Mesothelial cell of epicardium (in vitro differentiated cells): ENCODE data around the gene FCHO2. TPM values are rescaled to one million over a fixed set of nuclear protein-coding genes. Genes with fewer than 3 reads are reported as not detected.

Source experiments
- DNase-seq, 2 experiments: peaks; one replicate each; pipeline ENCODE4 v3.0.0; 2021; ENCODE audit warnings: low spot score in 2 of 2; ENCODE audit not compliant: unreplicated experiment in 2 of 2
- H3K27ac Mint-ChIP-seq: 2 replicates; pipeline ENCODE4 v1.8.0; 2021; ENCODE audit warnings: mixed read lengths
- H3K27me3 Mint-ChIP-seq: 2 replicates; pipeline ENCODE4 v1.8.0; 2021; ENCODE audit warnings: low read depth, mixed read lengths
- H3K36me3 Mint-ChIP-seq: 2 replicates; pipeline ENCODE4 v1.8.0; 2021; ENCODE audit warnings: mixed read lengths
- H3K4me1 Mint-ChIP-seq: 2 replicates; pipeline ENCODE4 v1.8.0; 2021; ENCODE audit warnings: mixed read lengths
- H3K4me3 Mint-ChIP-seq: 2 replicates; pipeline ENCODE4 v1.8.0; 2021; ENCODE audit warnings: mild to moderate bottlenecking, moderate library complexity, mixed read lengths
- H3K9me3 Mint-ChIP-seq: 2 replicates; pipeline ENCODE4 v1.8.0; 2021; ENCODE audit warnings: mixed read lengths
- CTCF ChIP-seq: fragments of 200-600 bp; sonication (generic); IDR thresholded peaks from one replicate; pipeline ENCODE4 v1.5.0; 2021; ENCODE audit warnings: antibody characterized with exemption; ENCODE audit not compliant: unreplicated experiment
- total RNA-seq: library from RNA; stranded (reverse); gene quantifications from 3 replicates; pipeline ENCODE4 v1.2.1, GENCODE V29; 2021

The FCHO2 gene
- total RNA-seq, 1 donor from 2014 or later, result 28.7 TPM

GRCh38 chr5:73126957-73127356 lies 171.1 kb downstream of the FCHO2 start:
- no peaks in the 10 kb centered on the region for H3K9me3 Mint-ChIP-seq
- H3K36me3 Mint-ChIP-seq, result no peaks in the 10 kb centered on the region
- H3K27ac Mint-ChIP-seq, result no peak overlapping the region
- no peak for TF ChIP-seq CTCF
- no peak overlapping the region for H3K4me3 Mint-ChIP-seq
- H3K4me1 Mint-ChIP-seq, result peaks cover 3% of the 10 kb centered on the region
- H3K27me3 Mint-ChIP-seq, result peaks cover 34% of the 10 kb centered on the region
- DNase-seq, result no peak

- TF ChIP-seq CTCF, result no peak
- Mint-ChIP-seq H3K4me1 (peaks cover 3% of the 10 kb centered on the region), H3K27ac (no peak overlapping the region), H3K4me3 (no peak overlapping the region), H3K36me3 (no peaks in the 10 kb centered on the region), H3K27me3 (peaks cover 12% of the 10 kb centered on the region), H3K9me3 (no peaks in the 10 kb centered on the region)
- DNase-seq, result no peak
Observed at GRCh38 chr5:73129143-73129542, 173.3 kb downstream of the FCHO2 start.

- no peak for TF ChIP-seq CTCF
- H3K27ac Mint-ChIP-seq, result no peak overlapping the region
- no peak for DNase-seq
- no peaks in the 10 kb centered on the region for H3K36me3 Mint-ChIP-seq
- H3K27me3 Mint-ChIP-seq, result peaks cover 4% of the 10 kb centered on the region
- peaks cover 15% of the 10 kb centered on the region for H3K4me1 Mint-ChIP-seq
- H3K9me3 Mint-ChIP-seq, result no peaks in the 10 kb centered on the region
- no peak overlapping the region for H3K4me3 Mint-ChIP-seq
Observed at GRCh38 chr5:73130811-73131210, 175.0 kb downstream of the FCHO2 start.

- no peaks in the 10 kb centered on the region for H3K9me3 Mint-ChIP-seq
- DNase-seq, result no peak
- H3K27me3 Mint-ChIP-seq, result peaks cover 3% of the 10 kb centered on the region
- no peak overlapping the region for H3K27ac Mint-ChIP-seq
- H3K4me1 Mint-ChIP-seq, result peaks cover 26% of the 10 kb centered on the region
- TF ChIP-seq CTCF, result no peak
- H3K4me3 Mint-ChIP-seq, result no peak overlapping the region
- H3K36me3 Mint-ChIP-seq, result no peaks in the 10 kb centered on the region
Observed at GRCh38 chr5:73131711-73132425, 176.0 kb downstream of the FCHO2 start.

GRCh38 chr5:73132759-73133158 lies 176.9 kb downstream of the FCHO2 start:
- Mint-ChIP-seq H3K4me1 (peaks cover 30% of the 10 kb centered on the region), H3K36me3 (no peaks in the 10 kb centered on the region), H3K27ac (no peak overlapping the region), H3K27me3 (peaks cover 3% of the 10 kb centered on the region), H3K9me3 (no peaks in the 10 kb centered on the region), H3K4me3 (no peak overlapping the region)
- no peak for DNase-seq
- TF ChIP-seq CTCF, result no peak
